Measurements from ENCODE around the gene CXCR6.

The CXCR6 gene

DNA sequence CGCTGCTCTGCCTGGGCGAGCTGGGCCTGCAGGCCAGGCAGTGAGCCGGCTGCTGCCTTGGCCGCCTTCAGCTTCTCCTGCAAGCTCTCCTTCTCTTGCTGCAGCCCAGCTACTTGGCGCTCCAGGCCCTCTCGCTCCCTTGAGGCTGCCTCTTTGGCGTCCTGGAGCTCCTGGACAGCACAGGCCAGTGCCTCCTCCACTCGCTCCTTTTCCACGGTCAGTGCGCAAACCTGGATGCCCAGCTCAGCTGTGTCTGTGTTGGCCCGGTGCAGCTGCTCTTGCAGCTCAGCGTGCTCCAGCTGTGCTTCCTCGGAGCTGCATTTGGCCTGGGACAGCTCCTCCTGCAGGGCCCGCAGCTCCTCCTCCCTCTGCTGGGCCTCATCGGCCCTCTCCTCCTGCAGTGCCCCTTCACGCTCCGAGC is 23.1 kb downstream of the CXCR6 start:
- DNase-seq (ENCODE audit: low read depth) = no peak
- no peak overlapping the region for H3K4me3 ChIP-seq (ENCODE audit: low read depth, low read length)
- TF ChIP-seq, protein P1, sequence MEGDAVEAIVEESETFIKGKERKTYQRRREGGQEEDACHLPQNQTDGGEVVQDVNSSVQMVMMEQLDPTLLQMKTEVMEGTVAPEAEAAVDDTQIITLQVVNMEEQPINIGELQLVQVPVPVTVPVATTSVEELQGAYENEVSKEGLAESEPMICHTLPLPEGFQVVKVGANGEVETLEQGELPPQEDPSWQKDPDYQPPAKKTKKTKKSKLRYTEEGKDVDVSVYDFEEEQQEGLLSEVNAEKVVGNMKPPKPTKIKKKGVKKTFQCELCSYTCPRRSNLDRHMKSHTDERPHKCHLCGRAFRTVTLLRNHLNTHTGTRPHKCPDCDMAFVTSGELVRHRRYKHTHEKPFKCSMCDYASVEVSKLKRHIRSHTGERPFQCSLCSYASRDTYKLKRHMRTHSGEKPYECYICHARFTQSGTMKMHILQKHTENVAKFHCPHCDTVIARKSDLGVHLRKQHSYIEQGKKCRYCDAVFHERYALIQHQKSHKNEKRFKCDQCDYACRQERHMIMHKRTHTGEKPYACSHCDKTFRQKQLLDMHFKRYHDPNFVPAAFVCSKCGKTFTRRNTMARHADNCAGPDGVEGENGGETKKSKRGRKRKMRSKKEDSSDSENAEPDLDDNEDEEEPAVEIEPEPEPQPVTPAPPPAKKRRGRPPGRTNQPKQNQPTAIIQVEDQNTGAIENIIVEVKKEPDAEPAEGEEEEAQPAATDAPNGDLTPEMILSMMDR (IDR thresholded peaks at IDR 0.05; ENCODE audit: control insufficient read depth, extremely low read depth, insufficient read depth) = no peak

DNA sequence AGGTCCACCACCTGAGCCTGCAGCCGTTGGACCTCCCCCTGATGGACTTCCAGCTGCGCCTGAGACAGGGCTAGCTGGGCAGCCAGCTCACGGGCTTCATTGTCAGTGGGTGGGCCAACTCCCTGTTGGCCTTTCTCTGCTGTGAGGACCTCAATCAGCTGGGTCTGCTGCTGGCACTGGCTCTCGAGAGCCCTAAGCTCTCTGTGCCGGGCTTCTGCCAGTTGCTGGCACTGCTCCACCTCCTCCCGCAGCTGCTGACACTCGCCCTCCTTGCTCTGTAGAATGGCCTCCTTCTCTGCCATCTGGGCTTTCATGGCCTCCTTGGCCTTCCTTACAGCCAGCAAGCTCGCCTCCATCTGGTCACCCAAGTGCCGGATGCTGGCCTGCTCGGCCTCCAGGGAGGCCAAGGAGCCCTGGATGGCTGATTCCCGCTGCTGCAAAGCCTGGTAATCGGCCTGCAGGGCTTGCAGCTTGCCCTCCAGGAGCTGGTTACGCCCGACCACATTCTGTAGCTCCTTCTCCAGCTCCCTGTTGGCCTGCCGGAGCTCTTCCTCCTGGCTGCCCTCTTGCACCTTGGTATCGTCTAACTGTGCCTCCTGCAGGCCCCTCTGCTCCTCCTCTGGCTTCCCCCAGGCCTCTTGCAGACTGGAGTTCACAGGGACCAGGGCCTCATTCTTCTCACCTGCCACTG is 23.8 kb downstream of the CXCR6 start:
- no peak for DNase-seq (ENCODE audit: low read depth)
- H3K4me3 ChIP-seq (ENCODE audit: low read depth, low read length) = no peak overlapping the region
- TF ChIP-seq, protein P1 (IDR thresholded peaks at IDR 0.05; ENCODE audit: control insufficient read depth, extremely low read depth, insufficient read depth) = no peak

DNA sequence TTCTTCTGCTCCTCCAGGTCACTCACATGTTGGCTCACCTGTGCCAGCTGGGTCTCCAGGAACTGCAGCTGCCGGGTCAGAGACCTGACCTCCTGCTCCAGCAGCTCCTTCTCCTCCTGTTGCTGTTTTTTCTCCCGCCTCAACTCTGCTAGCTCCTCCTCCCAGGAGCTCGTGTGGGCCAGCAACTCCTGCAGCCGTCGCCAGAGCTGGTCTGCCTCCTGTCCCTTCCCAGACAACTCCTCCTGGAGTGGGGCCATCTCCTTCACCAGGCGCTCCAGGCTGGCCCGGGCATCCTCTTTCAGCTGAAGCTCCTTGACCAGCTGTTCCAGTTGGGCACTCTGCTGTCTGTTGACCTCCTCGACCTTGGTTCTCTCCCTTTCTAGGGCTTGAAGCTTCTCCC is 24.5 kb downstream of the CXCR6 start:
- peak; percentile 70 for DNase-seq (ENCODE audit: low read depth)
- TF ChIP-seq, protein P1 (IDR thresholded peaks at IDR 0.05; ENCODE audit: control insufficient read depth, extremely low read depth, insufficient read depth) = no peak
- no peak overlapping the region for H3K4me3 ChIP-seq (ENCODE audit: low read depth, low read length)

DNA sequence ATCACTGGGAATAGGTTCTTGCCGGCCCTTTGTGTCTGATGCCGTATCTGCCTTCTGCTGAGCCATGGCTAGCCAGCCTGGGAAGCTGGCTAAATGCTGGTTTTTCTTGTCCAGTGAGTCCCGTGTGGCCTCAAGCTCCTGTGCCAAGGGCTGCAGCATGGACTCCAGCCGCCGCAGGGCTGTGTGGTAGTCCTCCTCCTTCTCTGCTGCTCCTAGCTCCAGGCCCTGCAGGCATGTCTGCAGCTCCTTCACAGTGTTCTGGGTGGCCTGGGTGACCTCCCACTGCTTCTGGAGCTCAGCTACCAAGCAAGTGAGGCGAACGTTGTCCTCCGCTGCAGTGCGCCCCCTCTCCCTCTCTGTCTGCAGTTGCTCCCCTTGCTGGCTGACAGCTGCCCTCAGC is 24.9 kb downstream of the CXCR6 start:
- no peak overlapping the region for H3K4me3 ChIP-seq (ENCODE audit: low read depth, low read length)
- peak; percentile 65 for DNase-seq (ENCODE audit: low read depth)
- TF ChIP-seq, protein P1 (IDR thresholded peaks at IDR 0.05; ENCODE audit: control insufficient read depth, extremely low read depth, insufficient read depth) = no peak

DNA sequence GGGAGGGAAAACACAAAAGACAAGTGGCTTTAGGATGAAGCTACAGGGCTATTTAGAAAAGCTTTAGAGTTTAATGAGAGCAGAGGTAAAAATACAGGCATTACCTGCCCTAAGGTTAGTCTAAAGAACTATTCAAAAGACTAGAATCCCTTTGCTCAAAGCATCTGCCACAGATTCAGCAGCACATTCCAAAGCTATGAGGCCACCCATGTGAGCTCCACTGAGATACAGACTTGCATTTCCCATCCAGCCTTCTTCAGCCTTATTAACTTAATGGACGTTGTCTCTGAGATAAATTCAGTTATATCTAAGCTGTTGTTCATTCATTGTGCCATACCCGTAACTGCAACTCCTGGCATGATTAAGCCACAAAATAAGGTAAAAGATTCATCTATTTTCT is 25.4 kb downstream of the CXCR6 start:
- no peak overlapping the region for H3K4me3 ChIP-seq (ENCODE audit: low read depth, low read length)
- no peak for DNase-seq (ENCODE audit: low read depth)
- TF ChIP-seq, protein P1 (IDR thresholded peaks at IDR 0.05; ENCODE audit: control insufficient read depth, extremely low read depth, insufficient read depth) = no peak

DNA sequence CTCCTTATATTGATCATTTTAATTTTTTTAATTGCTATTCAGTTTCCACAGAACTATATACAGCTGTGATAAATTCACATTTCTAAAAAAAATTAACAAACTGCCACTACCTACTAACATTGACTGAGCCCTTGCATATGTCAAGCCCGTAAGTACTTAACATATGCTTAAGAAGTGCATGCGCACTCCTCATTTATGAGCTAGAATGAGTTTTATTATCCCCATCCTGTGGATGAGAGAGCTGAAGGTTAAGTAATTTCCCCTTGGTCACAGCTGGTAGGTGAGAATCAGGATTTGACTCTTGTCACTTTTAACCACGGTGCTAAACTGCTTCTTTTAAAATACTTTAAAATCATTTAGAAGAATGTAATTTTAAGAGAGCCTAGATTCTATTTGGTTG is 25.9 kb downstream of the CXCR6 start:
- no peak overlapping the region for H3K4me3 ChIP-seq (ENCODE audit: low read depth, low read length)
- TF ChIP-seq, protein P1 (IDR thresholded peaks at IDR 0.05; ENCODE audit: control insufficient read depth, extremely low read depth, insufficient read depth) = no peak
- no peak for DNase-seq (ENCODE audit: low read depth)

DNA sequence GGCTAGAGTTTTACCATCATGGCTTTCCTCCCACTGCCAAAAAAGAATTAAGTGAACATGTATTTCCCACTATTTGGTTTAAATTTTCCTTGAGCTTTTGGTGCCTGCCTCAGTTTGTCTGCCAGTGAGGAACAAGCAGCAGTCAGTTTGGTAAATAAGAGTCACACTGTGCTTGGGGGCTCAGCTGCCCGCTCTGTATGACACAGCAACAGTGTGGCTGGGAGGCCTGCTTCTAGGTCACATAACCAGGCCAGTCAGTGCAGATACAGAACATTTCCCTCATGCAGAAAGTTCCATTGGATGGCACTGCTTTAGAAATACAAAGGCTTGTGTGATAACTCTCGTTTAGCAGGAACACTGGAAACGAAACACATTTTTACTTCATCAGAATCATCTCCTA is 26.7 kb downstream of the CXCR6 start:
- H3K4me3 ChIP-seq (ENCODE audit: low read depth, low read length) = no peak overlapping the region
- TF ChIP-seq, protein P1 (IDR thresholded peaks at IDR 0.05; ENCODE audit: control insufficient read depth, extremely low read depth, insufficient read depth) = no peak
- no peak for DNase-seq (ENCODE audit: low read depth)

All from LNCaP clone FGC (cell line).